NAMALWA (cell line): Measurements from ENCODE around the gene AIFM1.
A peak's percentile ranks its signal among the peaks of the same experiment; 100 is the strongest.

Experiments
- DNase-seq: peaks from one replicate; pipeline ENCODE4 v3.0.0-alpha.2; 2015; ENCODE audit warnings: low spot score

AIFM1 gene

DNA sequence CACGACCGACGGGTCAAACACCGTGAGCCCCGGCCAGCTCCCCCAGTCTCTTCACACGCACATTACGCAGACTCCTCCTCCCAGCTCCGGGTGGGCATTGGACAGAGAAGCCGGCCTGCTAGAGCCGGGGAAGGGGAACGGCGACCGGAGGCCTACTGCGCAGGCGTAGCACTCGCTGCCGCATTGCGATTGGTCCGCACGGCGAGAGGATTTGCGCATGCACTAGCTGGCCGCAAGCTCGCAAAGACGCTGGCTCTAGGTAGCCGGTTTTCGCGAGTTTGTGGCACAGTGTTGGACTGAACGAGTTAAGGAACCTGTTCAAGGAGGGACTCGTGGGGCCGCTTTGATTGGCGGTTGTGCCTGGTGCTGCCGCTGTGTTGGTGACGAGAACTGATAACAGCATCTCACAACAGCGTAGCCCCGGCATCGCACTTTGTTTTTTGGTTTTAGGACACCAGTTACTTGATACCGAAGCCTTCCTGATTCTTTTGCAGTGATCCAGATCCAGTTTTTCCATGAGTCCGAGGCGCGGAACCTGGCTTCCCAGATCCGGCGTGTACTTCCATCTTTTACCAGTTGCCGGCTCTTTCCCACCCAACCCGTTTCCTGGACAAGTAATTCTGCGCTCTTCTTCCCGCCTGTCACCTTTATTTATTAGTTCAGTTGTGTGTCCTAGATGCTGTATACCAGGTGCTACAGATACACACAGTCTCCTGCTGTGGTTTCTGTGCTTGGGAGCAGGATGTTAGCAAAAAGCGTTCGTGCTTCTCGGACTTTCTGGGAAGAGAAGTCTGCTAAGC lies at the start of gene AIFM1:
Gene AIFM1, minus strand, starts transcription at position 139 of the 800 bp plus-strand sequence. CDS start 185 bp downstream, outside the sequence.
- peak; percentile 95 for DNase-seq

DNA sequence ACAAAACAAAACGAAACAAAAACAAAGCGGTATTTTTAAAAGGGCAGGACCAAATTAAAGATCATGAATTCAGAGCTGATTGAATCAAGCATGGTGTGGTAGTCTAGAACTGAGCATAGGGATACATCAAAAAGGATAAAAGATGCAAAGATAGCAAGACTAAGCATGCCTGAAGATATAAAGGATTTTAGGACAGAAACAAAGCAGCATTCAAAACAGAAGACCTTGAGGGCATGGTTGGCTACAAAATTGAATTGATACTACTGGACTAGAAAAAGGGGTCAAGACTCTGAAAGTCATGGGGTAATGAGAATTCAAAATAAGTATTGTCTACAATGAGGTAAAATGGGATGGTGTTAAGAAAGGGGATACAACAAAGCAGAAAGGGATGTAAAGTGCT lies 47.7 kb upstream of the AIFM1 start:
- no peak for DNase-seq

- DNase-seq, result no peak
These were observed 46.7 kb upstream of the AIFM1 start for GRCh38 chrX:130212371-130212770.

DNA sequence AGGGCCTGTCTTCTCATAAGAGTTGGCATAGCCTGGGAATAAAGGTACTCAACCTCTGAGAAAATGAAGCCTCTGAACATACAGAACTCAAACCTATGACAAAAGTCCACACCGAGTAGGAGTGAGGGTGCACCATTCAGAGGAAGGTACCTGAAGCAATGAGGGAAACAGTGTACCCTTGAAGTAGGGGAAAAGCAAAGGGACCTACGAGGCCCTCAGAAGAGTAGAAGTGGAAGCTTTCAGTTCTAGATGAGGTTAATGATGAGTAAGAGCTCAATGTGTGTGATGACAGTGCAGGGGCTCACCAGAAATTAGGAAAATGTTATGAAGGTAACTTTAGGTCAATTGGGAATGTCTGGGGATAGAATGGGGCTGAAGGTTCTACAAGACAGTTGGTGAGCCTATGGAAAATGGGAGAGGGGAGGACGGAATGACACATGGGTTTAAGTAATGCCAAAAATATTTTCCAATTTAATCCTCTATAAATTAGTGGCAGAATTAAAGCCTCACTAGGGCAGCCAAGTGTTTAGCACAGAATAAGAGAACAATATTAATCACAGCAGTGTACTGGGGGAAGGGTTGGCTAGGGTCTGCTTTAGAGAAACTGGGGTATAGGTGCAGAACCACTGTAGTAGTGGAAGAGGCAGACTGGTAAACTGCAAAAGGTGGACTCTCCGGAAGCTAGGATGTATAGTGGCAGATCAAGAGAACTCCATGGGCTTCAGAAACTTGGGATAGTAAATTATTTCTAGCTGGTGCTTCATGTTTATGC lies 46.0 kb upstream of the AIFM1 start:
- no peak for DNase-seq

- no peak for DNase-seq
These were observed 39.0 kb upstream of the AIFM1 start for GRCh38 chrX:130204647-130205046.

DNA sequence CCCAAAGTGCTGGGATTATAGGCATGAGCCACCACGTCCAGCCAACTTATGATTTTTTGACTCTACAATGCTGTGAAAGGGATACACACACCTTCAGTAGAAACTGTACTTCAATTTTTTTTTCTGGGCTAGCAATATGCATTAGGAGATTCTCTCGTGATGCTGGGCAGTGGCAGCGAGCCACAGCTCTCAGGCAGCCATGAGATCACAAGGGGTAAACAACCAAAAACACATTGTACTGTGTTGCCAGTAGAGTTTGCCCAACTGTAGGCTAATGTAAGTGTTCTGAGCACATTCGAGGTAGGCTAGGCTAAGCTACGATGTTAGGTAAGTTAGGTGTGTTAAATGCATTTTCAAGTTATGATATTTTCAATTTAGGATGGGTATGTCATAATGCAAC lies 31.8 kb upstream of the AIFM1 start:
- no peak for DNase-seq

DNA sequence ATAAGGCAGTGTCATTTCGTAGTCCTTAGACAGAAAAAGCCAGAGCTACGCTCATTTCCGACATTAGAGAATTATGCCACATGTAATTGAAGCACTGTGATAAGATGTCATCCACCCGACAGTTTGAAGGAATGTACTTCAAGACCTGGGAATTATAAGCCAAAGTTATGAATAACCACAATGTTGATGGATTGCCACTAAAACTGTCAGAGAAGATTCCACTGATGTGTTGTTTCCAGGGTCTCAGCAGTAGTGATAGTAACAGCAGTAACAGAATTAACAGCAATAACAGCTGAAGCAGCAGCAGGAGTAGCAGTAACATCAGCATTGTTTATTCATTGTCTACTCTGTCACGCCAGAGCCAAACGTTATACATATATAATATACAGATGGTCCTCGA lies 30.8 kb upstream of the AIFM1 start:
- DNase-seq, result no peak

- DNase-seq, result no peak
These were observed 25.2 kb upstream of the AIFM1 start for GRCh38 chrX:130190801-130191200.

- no peak for DNase-seq
These were observed 21.0 kb upstream of the AIFM1 start for GRCh38 chrX:130186651-130187050.

DNA sequence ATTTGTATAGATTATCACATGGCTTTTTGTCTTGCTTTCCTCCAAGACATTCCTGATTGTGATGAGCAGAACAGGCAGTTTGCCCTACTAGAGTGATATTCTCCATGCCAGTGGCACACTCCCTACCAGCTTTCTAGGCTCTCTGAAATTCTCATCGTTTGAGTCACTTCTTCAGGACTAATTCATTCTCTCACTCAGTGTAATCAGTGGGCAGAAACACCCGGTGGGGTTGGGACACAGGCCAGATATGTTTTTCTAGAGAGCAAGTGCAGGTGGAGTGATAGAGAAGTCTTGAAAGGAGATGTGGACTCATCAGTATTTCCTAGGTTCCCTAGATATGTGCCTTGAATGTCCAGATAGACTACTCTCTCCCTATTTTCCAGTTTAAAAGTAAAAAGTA lies 19.2 kb upstream of the AIFM1 start:
- no peak for DNase-seq

- DNase-seq, result no peak
These were observed 18.5 kb upstream of the AIFM1 start for GRCh38 chrX:130184168-130184567.

DNA sequence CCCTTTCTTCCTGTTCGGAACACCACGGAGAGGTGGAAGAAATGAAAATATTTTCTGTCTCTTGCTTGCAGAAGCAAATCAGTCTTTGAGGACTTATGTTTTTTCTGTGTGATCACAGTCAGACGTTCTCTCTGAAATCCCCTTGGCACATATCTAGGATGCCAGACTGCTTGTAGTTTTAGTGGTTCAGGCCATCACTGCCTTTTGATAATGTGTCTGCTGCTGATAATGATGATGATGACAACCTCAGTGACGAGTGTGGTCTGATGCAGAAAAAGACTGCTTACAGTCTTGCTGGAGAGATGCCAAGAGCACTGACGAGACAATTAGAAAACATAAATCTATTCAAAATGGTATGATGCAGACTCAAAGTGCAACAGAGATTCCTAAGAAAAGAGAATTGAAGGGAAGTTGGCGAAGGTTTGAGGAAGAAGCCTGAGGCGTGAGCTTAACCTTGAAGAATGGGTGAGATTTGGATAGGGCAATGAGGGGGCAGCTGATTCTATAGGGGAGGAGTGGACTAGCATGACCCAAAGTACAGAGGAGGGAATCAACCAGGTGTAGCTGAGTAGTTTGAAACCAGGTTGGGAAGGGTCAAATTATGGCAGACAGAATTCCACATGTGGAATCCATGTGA lies 14.1 kb upstream of the AIFM1 start:
- no peak for DNase-seq

DNA sequence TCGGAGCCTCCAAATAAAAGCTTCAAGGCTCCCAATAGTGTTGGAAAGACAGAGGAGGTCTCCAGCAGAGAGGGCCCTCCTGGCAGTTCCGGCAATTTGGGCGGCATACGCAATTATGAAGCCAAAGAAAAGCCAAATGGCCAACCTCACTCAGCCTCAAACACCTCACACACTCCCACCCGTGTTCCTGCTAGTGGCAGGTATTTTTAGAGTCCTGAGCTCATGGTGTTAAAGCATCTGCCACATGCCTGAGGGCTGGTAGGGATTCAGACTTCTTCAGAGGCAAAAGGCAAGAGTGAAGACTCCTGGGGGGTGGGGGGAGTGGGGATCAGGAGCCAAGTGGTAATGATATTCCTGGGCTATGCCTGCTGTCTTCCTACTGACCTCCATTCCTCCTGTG lies 13.5 kb upstream of the AIFM1 start:
- DNase-seq, result no peak

DNA sequence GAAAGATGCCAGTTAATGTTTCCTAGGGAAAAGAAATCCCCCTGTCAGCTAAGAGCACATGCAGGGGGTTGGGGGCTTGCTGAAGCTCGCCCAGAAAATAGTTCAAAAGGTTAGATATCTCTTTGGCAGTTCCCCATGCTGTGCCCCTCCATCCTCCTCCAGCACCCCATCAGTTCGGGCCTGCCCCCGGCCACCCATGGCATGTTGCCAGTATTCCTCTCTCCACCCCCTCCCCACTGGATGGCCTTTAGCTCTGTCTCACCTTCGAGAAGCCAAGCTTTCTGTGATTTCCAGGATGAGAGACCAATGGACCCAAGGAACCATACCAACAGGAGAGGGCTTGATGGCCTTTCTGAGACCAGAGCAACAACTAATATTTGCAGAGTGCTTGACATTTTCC lies 11.3 kb upstream of the AIFM1 start:
- DNase-seq, result no peak

DNA sequence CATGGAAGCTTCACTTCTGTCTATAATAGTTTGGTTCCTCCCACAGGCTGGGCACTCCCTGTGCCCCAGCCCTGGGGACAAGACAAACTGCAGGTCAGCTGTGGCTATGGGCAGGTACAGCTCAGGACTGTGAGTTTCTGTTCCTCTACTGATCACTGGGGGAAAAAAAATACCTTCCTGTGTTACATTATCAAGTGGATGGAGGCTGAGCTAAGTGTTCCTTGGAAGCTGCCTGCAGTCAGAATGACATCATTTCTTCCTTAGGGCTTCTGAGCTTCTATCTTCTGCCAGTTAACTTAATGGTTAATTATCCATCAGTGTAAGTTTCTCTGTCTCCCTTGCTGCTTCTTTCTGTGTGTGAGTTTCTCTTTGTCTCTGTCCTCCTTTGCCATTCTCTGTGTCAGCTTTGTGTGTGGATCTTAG lies 10.7 kb upstream of the AIFM1 start:
- peak; percentile 7 for DNase-seq

DNA sequence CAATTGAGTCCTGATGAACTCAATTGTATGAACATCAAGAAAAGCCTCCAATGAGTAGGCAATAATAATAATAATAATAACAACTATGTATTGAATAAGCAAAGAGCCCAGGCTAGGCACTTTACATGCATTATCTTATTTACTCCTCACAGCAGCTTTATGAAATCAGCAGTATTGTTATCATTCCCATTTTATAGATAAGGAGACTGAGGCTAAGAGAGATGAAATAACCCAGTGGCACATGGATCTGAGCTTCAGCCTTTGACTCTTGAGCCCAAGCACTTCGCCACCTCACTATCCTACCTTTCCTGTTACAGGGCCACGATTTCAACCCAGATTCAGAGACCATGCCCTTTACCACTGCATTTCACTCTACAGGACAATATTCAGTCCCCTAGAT lies 9.3 kb upstream of the AIFM1 start:
- DNase-seq, result no peak

DNA sequence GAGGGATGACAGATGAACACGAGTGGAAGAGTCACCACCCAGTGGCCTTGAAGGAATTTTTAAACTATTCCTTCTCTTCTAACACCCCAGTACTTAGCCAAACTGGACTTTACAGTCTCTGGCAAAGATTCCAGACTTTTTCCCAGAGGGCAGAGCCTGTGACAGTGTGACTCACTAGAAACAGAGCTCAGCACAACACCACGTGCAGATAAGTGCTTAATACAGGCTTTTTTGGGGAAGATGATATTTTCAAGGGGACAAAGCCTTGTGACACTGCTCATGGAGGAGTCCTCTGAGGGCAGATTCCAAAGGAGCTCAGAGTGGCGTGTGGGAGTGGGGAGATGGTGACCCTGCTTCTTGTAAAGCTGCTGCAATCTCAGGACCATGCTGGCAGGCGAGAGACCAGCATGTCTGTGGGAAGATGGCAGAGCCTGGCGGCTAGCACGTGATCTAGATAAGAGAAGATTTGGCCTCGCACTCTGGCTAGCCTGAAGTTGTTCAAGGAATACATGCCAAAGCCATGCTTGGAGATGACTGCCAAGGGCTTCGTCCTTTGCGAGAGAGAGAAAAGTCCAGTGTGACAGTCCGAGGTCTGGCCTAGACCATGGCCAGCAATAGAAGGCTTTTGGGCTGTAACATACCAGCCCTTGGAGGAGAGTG lies 8.5 kb upstream of the AIFM1 start:
- no peak for DNase-seq

DNA sequence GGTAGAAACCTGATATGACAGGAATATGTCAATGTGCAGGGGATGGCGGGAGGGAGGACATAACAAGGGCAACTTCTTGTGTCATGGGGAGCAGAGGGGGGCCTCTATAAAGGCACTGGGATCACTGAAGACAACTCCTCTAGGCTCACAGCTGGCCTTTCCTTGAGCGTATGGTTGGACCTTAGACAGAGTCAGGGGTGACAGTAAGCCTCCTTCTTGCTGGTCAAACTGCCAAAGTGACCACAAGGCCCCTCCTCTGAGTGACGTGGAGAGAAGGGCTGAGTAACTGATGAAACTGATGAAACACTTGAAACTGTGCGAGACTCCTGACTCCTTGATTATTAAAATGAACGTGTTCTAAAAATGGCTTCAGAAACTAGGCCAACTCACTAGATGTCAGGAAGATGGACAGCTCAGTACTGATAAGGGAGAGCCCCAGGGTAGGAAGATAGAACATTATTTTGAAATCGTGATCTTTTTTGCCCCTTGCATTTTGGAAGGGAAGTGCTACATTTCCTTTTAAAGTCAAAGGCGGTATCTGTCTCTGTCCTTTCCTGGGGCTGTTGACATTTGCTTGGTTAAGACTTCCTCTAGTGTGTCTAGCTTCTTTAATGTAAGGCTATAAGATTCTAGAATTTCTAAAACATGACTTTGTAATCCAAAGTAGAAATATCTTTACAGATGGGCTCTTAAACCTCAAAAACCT lies 7.7 kb upstream of the AIFM1 start:
- peak; percentile 9 for DNase-seq

DNA sequence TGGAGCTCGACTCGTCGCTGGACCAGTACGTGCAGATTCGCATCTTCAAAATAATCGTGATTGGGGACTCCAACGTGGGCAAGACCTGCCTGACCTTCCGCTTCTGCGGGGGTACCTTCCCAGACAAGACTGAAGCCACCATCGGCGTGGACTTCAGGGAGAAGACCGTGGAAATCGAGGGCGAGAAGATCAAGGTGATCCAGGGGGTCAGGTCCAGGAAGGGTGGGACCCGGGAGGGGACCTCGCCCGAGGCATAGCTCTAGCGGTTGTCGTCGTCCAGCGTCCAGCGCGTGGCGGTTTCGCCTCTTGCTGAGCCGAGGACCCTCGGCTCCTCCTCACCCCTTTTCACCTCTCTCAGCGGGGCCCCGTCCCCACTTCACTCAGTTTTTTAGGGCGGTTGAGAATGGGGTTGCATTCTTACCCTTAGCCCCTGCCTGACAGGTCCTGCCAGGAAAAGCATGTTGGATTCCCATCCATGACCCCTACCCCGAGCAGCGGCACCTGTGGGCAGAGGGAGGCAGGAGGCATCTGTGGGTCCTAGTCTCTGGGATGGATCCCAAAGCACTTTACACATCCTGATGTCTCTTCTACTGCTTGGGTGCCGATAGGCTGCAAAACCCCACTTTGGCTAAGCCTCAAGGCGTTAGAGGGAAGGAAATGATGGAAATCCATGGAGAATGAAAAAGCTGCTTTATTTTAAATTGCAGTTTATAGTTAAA lies 6.6 kb upstream of the AIFM1 start:
- DNase-seq, result no peak

DNA sequence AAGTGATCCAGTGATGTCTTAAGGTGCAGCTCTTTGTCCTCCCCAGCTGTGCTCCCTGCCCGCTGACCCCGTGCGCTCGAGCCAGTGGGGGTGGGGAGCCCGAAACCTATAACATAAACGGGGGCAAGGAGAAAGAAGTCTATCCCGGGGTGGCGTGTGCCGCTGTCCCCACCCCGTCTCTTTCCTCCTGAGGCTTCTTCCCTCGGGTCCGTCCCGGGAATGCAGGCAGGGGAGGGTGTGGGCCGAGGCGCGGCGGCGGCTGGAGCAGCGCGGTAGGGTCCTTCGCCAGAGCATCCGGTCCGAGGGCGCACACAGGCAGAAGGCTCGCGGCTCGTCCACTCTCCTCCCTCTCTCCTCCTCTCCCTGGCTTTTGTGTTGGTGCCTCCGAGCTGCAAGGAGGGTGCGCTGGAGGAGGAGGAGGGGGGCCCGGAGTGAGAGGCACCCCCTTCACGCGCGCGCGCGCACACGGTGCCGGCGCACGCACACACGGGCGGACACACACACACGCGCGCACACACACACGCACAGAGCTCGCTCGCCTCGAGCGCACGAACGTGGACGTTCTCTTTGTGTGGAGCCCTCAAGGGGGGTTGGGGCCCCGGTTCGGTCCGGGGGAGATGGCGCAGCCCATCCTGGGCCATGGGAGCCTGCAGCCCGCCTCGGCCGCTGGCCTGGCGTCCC lies 5.9 kb upstream of the AIFM1 start, which contains the start of gene RAB33A:
Gene RAB33A, plus strand, starts transcription at position 517 of the 681 bp plus-strand sequence. Its CDS starts 101 bp downstream, at position 618.
- DNase-seq, result no peak
